Stomach (tissue), 9 donors: ENCODE data around the gene ULK3. TPM values are rescaled to one million over a fixed set of nuclear protein-coding genes. Genes with fewer than 3 reads are reported as not detected.

ENCODE experiments used
- DNase-seq, 2 donors: peaks; one replicate each; pipeline versions ENCODE4 v3.0.0 to v3.0.0-alpha.2; 2013 to 2019
- H3K27ac ChIP-seq, 5 donors: fragments of 200-600 bp in 4 of 5; sonication (generic) in 4 of 5; one replicate each; pipeline ENCODE4 v1.5.1; 2013 to 2019; ENCODE audit warnings: mild to moderate bottlenecking in 1 of 5, moderate library complexity in 1 of 5
- H3K27me3 ChIP-seq, 3 donors: fragments of 200-600 bp; sonication (generic); one replicate each; pipeline ENCODE4 v1.5.1; 2017 to 2019; ENCODE audit warnings: mixed run types in 1 of 3
- H3K36me3 ChIP-seq, 4 donors: fragments of 200-600 bp; sonication (generic); 1 replicate in 3 of 4; 2 replicates in 1 of 4; pipeline ENCODE4 v1.5.1; 2016 to 2019
- H3K4me1 ChIP-seq, 4 donors: fragments of 200-600 bp; sonication (generic); one replicate each; pipeline ENCODE4 v1.5.1; 2016 to 2019
- H3K4me3 ChIP-seq, 4 donors: fragments of 200-600 bp; sonication (generic) in 3 of 4; one replicate each; pipeline ENCODE4 v1.5.1; 2016 to 2019; ENCODE audit warnings: mild to moderate bottlenecking in 1 of 4
- H3K9me3 ChIP-seq, 4 donors: fragments of 200-600 bp; sonication (generic); one replicate each; pipeline ENCODE4 v1.5.1; 2016 to 2019
- EP300 ChIP-seq: sonication (generic); formaldehyde crosslinking; IDR thresholded peaks from one replicate; pipeline ENCODE4 v1.6.1; 2017; ENCODE audit warnings: antibody characterized with exemption
- POLR2A ChIP-seq, 4 donors: fragments of 450-650 bp; IDR thresholded peaks; one replicate each; pipeline ENCODE4 v1.6.1; 2016; ENCODE audit warnings: antibody characterized with exemption in 4 of 4, control low read depth in 2 of 4, mild to moderate bottlenecking in 1 of 4, moderate library complexity in 1 of 4
- POLR2AphosphoS5 ChIP-seq, 3 donors: sonication (generic); formaldehyde crosslinking; IDR thresholded peaks; one replicate each; pipeline ENCODE4 v1.6.1; 2016; ENCODE audit warnings: antibody characterized with exemption in 3 of 3
- WGBS, 5 donors: extraction: QIAGEN DNeasy Blood & Tissue Kit in 3 of 5; methylation state at CpG; one replicate each; pipeline versions ENCODE4 v1.1.5 to v1.1.7; 2013 to 2018; 5-methylcytosine and 5-hydroxymethylcytosine counted together
- intact Hi-C: fragments of 100-400 bp; cut with DNase I; formaldehyde crosslinking; loops from one replicate; pipeline ENCODE4 v1.15.1; 2023; ENCODE audit warnings: low total_unique reads
- polyA plus RNA-seq, 3 donors: library from polyadenylated mRNA; stranded (reverse); fragments of 200-250 nt; gene quantifications; one replicate each; pipeline ENCODE4 v1.2.3, GENCODE V29; 2013
- total RNA-seq, 5 donors: library from RNA; depleted of rRNA; stranded (reverse); fragments of >200 nt; gene quantifications; one replicate each; pipeline versions ENCODE4 v1.1.0 to v1.2.3, GENCODE V29; 2014 to 2016
- TF ChIP-seq, protein P1 (sequence below), 7 experiments: fragments of 450-650 bp in 4 of 7; fragments of 200-600 bp in 3 of 7; sonication (generic) in 3 of 7; IDR thresholded peaks; one replicate each; pipeline ENCODE4 v1.5.1; 2016 to 2019; ENCODE audit warnings: antibody characterized with exemption in 7 of 7, control low read depth in 2 of 7, mild to moderate bottlenecking in 1 of 7
- donor health status: healthy with polysubstance abuse.
- donor health status: Bipolar disorder and iron deficiency.
- donor health status: healthy.

Gene ULK3
- total and polyA plus RNA-seq, 8 donors, result 19.4 to 251 (median 46.2) TPM

GRCh38 chr15:74809242-74809641 is 33.7 kb downstream of the ULK3 start:
- WGBS, 5 donors, result 83 to 88% (median 85%) methylated on average over 5 of the region's 5 CpGs
- Histone ChIP-seq H3K27ac (no peak overlapping the region), H3K27me3 (no peaks in the 10 kb centered on the region), H3K9me3 (no peaks in the 10 kb centered on the region), H3K36me3 (peaks cover 0 to 10% (median 4%) of the 10 kb centered on the region in 4 donors), H3K4me3 (no peak overlapping the region), H3K4me1 (peaks cover 0 to 8% (median 6%) of the 10 kb centered on the region in 4 donors)
- no peak for DNase-seq
- intact Hi-C loops, result no loop called here
- no peak for TF ChIP-seq POLR2AphosphoS5 (IDR thresholded peaks at IDR 0.05)
- TF ChIP-seq POLR2A (IDR thresholded peaks at IDR 0.05), result no peak
- TF ChIP-seq, protein P1, sequence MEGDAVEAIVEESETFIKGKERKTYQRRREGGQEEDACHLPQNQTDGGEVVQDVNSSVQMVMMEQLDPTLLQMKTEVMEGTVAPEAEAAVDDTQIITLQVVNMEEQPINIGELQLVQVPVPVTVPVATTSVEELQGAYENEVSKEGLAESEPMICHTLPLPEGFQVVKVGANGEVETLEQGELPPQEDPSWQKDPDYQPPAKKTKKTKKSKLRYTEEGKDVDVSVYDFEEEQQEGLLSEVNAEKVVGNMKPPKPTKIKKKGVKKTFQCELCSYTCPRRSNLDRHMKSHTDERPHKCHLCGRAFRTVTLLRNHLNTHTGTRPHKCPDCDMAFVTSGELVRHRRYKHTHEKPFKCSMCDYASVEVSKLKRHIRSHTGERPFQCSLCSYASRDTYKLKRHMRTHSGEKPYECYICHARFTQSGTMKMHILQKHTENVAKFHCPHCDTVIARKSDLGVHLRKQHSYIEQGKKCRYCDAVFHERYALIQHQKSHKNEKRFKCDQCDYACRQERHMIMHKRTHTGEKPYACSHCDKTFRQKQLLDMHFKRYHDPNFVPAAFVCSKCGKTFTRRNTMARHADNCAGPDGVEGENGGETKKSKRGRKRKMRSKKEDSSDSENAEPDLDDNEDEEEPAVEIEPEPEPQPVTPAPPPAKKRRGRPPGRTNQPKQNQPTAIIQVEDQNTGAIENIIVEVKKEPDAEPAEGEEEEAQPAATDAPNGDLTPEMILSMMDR (IDR thresholded peaks at IDR 0.05), result no peak
- TF ChIP-seq EP300, result no peak

GRCh38 chr15:74808840-74809229 is 34.1 kb downstream of the ULK3 start:
- Histone ChIP-seq H3K9me3 (no peaks in the 10 kb centered on the region), H3K36me3 (peaks cover 0 to 14% (median 9%) of the 10 kb centered on the region in 4 donors), H3K4me1 (peaks cover 0 to 8% (median 4%) of the 10 kb centered on the region in 4 donors), H3K27me3 (no peaks in the 10 kb centered on the region), H3K27ac (no peak overlapping the region), H3K4me3 (no peak overlapping the region)
- TF ChIP-seq, protein P1 (IDR thresholded peaks at IDR 0.05), result no peak
- TF ChIP-seq EP300 (no peak), POLR2AphosphoS5 (IDR thresholded peaks at IDR 0.05) (no peak), POLR2A (IDR thresholded peaks at IDR 0.05) (no peak)
- intact Hi-C loops, result no loop called here
- DNase-seq, result no peak
- whole genome bisulfite sequencing, 5 donors, result 58 to 78% (median 70%) methylated on average over 4 of the region's 4 CpGs

DNA sequence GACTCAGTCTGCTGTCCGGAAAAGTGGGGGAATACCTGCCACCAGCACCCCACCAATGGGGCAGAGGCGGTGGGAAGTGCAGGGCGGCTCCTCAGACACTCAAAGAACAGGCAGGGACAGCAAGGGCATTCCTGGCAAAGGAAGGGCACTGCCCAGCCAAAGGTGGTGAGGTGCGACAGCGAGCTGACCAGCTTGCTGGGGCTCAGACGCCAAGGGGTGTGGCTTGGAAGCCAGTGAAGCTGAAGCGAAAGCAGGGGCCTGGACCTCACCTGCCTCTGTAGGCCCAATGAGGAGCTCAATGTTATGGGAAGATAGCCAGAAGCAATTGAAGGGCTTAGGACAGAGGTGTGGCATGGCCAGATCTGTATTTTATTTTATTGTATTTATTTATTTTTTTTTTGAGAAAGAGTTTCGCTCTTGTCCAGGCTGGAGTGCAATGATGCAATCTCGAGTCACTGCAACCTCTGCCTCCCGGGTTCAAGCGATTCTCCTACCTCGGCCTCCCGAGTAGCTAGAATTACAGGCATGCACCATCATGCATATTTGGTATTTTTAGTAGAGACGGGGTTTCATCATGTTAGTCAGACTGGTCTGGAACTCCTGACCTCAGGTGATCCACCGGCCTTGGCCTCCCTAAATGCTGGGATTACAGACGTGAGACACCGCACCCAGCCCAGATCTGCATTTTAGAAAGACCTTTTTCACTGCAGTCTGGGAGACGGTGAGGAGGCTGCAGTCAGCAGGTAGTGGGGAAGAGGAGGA is 34.7 kb downstream of the ULK3 start:
- intact Hi-C loops, result no loop called here
- H3K36me3 ChIP-seq, result peaks cover 3 to 20% (median 14%) of the 10 kb centered on the region in 4 donors
- 66 to 76% (median 71%) methylated on average over 18 of the region's 18 CpGs for WGBS, 5 donors
- TF ChIP-seq EP300 (no peak), POLR2AphosphoS5 (IDR thresholded peaks at IDR 0.05) (no peak), POLR2A (IDR thresholded peaks at IDR 0.05) (no peak)
- TF ChIP-seq, protein P1 (IDR thresholded peaks at IDR 0.05), result no peak
- H3K9me3 ChIP-seq, result no peaks in the 10 kb centered on the region
- no peaks in the 10 kb centered on the region for H3K27me3 ChIP-seq
- no peak overlapping the region for H3K27ac ChIP-seq
- DNase-seq, result peak in 1 of 2 donors; percentile 66
- no peak overlapping the region for H3K4me3 ChIP-seq
- H3K4me1 ChIP-seq, result peaks cover 0 to 8% (median 2%) of the 10 kb centered on the region in 4 donors

DNA sequence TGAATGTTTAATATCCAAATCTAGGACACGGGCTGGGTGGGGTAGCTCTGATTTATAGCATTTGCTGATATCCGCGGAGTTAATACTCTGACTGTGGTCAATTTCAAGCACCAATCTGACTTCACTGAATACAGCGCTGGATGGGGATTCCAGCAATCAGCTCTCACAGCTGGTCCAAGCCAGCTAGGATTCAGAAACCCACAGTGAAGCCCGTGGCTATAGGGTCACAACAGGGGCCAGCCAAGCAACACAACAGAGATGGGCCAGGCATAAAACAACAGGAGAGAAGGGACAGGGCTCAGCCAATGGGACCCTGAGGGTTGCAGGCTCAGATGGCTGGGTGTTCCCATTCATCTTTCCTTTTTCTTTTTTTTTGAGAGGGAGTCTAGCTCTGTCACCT is 35.7 kb downstream of the ULK3 start:
- intact Hi-C loops, result no loop called here
- Histone ChIP-seq H3K9me3 (no peaks in the 10 kb centered on the region), H3K27ac (no peak overlapping the region), H3K4me3 (no peak overlapping the region), H3K4me1 (peaks cover 0 to 8% (median 2%) of the 10 kb centered on the region in 4 donors), H3K36me3 (peaks cover 13 to 29% (median 24%) of the 10 kb centered on the region in 4 donors), H3K27me3 (no peaks in the 10 kb centered on the region)
- 54 to 72% (median 60%) methylated on average over 5 of the region's 5 CpGs for WGBS, 5 donors
- no peak for DNase-seq
- TF ChIP-seq, protein P1 (IDR thresholded peaks at IDR 0.05), result no peak
- TF ChIP-seq POLR2AphosphoS5 (IDR thresholded peaks at IDR 0.05) (no peak), POLR2A (IDR thresholded peaks at IDR 0.05) (no peak), EP300 (no peak)
